Right atrium auricular region (tissue), 2 donors: Measurements from ENCODE around the gene MBNL2. TPM values are rescaled to one million over a fixed set of nuclear protein-coding genes. Genes with fewer than 3 reads are reported as not detected.

ENCODE experiments used
- DNase-seq: peaks from one replicate; pipeline ENCODE4 v3.0.0-alpha.2; 2019; ENCODE audit warnings: low spot score
- H3K27ac ChIP-seq, 2 donors: fragments of 200-600 bp; sonication (generic); 1 replicate in 1 of 2; 2 replicates in 1 of 2; pipeline ENCODE4 v1.5.1; 2016 to 2019
- H3K27me3 ChIP-seq, 2 donors: fragments of 200-600 bp; sonication (generic); one replicate each; pipeline versions ENCODE4 v1.5.1 to v1.6.0; 2017 to 2019
- H3K36me3 ChIP-seq: fragments of 200-600 bp; sonication (generic); one replicate; pipeline ENCODE4 v1.5.1; 2016
- H3K4me1 ChIP-seq, 2 donors: fragments of 200-600 bp; sonication (generic); one replicate each; pipeline versions ENCODE4 v1.5.1 to v1.6.0; 2017 to 2019
- H3K4me3 ChIP-seq, 2 donors: fragments of 200-600 bp; sonication (generic); 1 replicate in 1 of 2; 2 replicates in 1 of 2; pipeline ENCODE4 v1.5.1; 2017 to 2019; ENCODE audit warnings: mild to moderate bottlenecking in 1 of 2, moderate library complexity in 1 of 2
- H3K9me3 ChIP-seq, 2 donors: fragments of 200-600 bp; sonication (generic); one replicate each; pipeline ENCODE4 v1.5.1; 2019
- total RNA-seq, 2 donors: library from RNA; depleted of rRNA; stranded (reverse); fragments of >200 nt; gene quantifications; one replicate each; pipeline ENCODE4 v1.1.0, GENCODE V29; 2016
- TF ChIP-seq, protein P1 (sequence below), 2 donors: fragments of 200-600 bp; sonication (generic); IDR thresholded peaks; one replicate each; pipeline ENCODE4 v1.5.1; 2019; ENCODE audit warnings: antibody characterized with exemption in 2 of 2

MBNL2 gene
- total RNA-seq, 2 donors from 2014 or later, result 62.0 to 81.6 TPM

DNA sequence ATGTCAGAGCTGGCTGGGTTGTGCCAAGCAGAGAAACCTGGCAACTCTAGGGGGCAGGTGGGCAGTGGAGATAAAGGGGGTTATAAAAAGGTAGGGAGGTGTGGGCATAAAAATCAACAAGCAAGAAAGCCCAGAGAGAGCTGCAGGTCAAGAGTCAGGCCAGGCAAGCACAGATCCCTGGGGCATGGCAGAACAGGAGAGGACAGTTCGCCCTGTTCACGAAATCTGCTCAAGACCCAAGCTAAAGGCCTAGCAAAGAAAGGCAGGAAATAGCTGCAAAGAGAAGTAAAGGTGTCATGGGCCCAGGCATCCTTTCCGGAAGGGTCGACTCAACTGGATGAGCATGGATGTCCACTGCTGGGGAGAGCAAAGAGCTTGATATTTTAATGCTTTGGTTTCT lies 3.4 kb downstream of the MBNL2 start:
- Histone ChIP-seq H3K4me1 (peaks cover 0 to 66% of the 10 kb centered on the region in 2 donors), H3K4me3 (peak overlapping the region; percentile 60 to 67), H3K9me3 (no peaks in the 10 kb centered on the region), H3K27ac (peak overlapping the region; percentile 91), H3K27me3 (no peaks in the 10 kb centered on the region), H3K36me3 (no peaks in the 10 kb centered on the region)
- no peak for DNase-seq
- TF ChIP-seq, protein P1, sequence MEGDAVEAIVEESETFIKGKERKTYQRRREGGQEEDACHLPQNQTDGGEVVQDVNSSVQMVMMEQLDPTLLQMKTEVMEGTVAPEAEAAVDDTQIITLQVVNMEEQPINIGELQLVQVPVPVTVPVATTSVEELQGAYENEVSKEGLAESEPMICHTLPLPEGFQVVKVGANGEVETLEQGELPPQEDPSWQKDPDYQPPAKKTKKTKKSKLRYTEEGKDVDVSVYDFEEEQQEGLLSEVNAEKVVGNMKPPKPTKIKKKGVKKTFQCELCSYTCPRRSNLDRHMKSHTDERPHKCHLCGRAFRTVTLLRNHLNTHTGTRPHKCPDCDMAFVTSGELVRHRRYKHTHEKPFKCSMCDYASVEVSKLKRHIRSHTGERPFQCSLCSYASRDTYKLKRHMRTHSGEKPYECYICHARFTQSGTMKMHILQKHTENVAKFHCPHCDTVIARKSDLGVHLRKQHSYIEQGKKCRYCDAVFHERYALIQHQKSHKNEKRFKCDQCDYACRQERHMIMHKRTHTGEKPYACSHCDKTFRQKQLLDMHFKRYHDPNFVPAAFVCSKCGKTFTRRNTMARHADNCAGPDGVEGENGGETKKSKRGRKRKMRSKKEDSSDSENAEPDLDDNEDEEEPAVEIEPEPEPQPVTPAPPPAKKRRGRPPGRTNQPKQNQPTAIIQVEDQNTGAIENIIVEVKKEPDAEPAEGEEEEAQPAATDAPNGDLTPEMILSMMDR (IDR thresholded peaks at IDR 0.05), result no peak

DNA sequence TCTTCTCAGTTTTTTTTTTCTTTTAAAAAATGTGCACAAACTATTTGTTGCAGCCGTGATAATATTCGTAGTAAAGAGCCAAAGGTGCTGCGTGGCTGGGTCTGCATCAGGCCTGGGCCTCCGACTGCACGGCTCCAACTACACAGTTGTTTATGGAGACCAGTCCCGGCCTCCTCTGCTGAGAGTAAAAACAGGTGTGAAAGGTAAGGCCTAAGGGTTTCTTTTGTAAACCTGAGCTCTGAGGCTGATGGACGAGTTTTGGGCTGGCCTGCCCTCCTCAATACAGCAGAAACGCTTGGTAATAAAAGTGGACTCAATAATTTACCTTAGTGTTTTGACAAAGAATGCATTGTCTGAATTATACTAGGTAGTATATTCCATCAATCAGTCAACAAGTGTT lies 3.9 kb downstream of the MBNL2 start:
- no peak for DNase-seq
- Histone ChIP-seq H3K36me3 (no peaks in the 10 kb centered on the region), H3K9me3 (no peaks in the 10 kb centered on the region), H3K27ac (peak overlapping the region; percentile 91), H3K27me3 (no peaks in the 10 kb centered on the region), H3K4me1 (peaks cover 0 to 71% of the 10 kb centered on the region in 2 donors), H3K4me3 (peak overlapping the region; percentile 60 to 67)
- TF ChIP-seq, protein P1 (IDR thresholded peaks at IDR 0.05), result no peak

DNA sequence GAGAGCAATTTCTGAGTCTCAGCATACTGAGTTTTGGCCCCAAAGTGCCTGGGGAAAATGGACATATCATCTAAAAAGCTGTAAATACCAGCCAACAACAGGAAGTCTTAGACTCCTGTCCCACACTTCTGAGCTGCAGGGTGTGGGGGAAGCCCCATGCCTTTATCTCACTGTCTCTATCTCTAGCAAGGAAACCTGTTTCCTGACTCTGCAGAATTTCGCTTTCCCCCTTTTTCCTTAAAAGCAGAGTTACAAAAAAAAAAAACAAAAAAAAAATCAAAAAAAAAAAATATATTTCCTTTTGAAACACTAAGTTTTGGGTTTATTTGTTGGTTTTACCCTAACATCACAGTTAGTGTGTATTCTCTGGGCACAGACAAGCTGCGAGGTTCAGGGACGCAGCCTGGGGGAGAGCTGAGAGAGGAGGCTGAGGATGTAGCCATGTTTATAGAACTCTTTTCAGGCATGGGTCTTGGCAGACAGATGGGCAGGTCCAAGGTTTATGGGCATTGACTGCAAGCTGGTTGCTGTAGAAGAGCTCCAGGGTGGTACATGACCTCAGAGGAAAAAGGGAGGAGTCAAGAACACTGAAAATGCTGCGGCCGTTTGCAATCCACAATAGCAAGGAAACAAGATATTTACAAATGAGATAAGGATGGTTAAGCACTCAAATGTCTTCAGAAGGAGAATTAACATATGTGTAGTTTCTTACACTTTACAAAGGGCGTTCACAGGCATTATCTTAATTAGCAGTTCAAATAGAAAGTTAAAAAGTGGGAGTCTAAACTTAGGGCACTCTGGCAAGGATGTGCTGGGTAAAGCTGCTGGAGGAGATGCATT lies 4.9 kb downstream of the MBNL2 start:
- H3K36me3 ChIP-seq, result no peaks in the 10 kb centered on the region
- H3K9me3 ChIP-seq, result no peaks in the 10 kb centered on the region
- TF ChIP-seq, protein P1 (IDR thresholded peaks at IDR 0.05), result no peak
- H3K27ac ChIP-seq, result peak overlapping the region; percentile 91
- DNase-seq, result no peak
- no peaks in the 10 kb centered on the region for H3K27me3 ChIP-seq
- no peak overlapping the region for H3K4me3 ChIP-seq
- peaks cover 0 to 74% of the 10 kb centered on the region in 2 donors for H3K4me1 ChIP-seq

DNA sequence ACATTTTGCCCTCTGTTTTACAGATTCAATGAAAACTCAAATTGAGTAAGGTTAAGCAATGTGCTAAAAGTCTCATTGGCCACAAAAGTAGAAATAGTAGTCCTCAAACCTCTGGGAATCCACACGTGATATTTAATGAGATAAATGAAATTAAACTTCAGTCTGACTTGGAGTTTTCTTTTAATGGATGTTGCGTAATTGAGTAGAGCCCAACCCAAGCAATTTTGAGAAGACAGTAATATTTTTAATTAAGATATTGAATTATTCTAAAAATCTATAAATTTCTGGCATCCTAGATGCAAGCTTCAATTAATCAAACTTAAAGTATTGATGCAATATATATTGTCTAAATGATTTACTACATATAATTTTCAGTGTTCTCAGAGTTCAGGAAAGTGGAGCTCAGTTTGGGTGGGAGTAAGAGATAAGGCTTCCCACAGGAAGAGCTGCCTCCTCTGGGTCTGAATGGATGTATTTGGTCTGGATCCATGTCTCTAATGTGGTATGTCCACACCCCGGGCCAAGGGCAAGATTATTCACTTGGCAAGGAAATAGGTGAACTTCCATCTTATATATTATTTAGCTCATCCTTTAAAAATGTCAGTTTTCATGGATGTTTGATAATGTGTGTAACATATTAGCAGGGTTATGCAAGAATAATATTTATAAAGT lies 6.9 kb downstream of the MBNL2 start:
- H3K4me1 ChIP-seq, result peaks cover 0 to 89% of the 10 kb centered on the region in 2 donors
- no peak overlapping the region for H3K27ac ChIP-seq

DNA sequence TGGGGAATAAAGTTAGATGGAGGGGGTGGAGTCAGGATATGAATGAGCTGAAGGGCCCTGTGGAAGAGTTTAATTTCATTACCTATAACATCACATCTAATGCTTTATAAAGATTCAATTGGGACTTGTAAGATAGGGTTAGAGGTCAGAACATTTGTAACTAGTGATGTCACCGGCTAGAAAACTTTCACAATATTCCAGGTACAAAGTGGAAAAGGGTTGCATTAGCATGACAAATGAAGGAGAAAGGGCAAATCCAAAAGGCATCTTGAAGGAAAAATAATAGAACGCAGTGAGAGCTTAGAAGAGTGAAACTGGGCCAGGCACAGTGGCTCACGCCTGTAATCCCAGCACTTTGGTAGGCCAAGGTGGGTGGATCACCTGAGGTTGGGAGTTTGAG lies 7.6 kb downstream of the MBNL2 start:
- TF ChIP-seq, protein P1 (IDR thresholded peaks at IDR 0.05), result no peak
- Histone ChIP-seq H3K27me3 (no peaks in the 10 kb centered on the region), H3K4me1 (peaks cover 0 to 96% of the 10 kb centered on the region in 2 donors), H3K36me3 (no peaks in the 10 kb centered on the region), H3K27ac (no peak overlapping the region), H3K4me3 (no peak overlapping the region), H3K9me3 (no peaks in the 10 kb centered on the region)
- no peak for DNase-seq

More for the DNA sequence above, 6.9 kb downstream of the MBNL2 start:
- Histone ChIP-seq H3K4me3 (no peak overlapping the region), H3K36me3 (no peaks in the 10 kb centered on the region), H3K9me3 (no peaks in the 10 kb centered on the region), H3K27me3 (no peaks in the 10 kb centered on the region)
- TF ChIP-seq, protein P1 (IDR thresholded peaks at IDR 0.05), result no peak
- no peak for DNase-seq
